Measurements from ENCODE around the gene AUP1.

AUP1 gene

DNA sequence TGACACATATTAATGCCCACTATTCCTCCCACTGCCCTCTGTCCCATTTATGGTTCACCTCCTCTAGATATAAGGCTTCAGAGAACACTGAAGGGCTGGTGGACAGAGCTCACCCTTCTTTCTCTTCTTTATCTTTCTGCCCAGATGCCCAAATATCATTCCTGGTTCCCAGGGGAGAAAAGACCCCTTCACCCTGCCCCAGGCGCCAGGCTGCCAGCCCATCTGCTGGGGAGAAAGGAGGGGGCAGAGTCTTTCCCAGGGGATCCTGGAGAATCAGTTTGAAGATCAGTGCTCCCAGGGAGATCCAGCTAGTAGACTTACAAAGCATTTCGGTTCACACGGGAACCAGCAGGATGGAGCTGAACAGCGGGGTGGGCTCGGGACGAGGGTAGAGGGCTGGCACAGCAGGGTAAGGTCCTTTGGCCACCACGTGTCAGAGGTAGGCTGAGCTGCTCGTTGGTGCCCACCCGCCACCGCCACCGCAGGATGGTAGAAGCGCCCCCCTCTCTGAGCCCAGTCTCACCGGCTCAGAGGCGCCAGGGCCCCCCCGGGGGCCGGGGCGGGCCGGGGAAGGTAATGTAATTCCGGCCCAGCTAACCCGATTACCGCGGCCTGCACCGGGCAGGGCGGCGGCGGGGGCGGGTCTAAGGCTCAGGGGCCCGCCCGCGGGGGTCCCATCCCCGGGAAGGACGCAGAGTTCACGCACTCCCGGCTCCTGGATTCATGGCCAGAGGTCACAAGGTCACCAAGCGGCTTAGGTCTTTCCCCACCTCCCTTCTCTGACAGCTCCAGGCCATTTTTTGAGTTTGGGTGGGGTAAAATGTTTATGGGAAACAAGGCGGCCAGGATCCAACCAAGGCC is 16.5 kb downstream of the AUP1 start:
- no peak for DNase-seq

DNA sequence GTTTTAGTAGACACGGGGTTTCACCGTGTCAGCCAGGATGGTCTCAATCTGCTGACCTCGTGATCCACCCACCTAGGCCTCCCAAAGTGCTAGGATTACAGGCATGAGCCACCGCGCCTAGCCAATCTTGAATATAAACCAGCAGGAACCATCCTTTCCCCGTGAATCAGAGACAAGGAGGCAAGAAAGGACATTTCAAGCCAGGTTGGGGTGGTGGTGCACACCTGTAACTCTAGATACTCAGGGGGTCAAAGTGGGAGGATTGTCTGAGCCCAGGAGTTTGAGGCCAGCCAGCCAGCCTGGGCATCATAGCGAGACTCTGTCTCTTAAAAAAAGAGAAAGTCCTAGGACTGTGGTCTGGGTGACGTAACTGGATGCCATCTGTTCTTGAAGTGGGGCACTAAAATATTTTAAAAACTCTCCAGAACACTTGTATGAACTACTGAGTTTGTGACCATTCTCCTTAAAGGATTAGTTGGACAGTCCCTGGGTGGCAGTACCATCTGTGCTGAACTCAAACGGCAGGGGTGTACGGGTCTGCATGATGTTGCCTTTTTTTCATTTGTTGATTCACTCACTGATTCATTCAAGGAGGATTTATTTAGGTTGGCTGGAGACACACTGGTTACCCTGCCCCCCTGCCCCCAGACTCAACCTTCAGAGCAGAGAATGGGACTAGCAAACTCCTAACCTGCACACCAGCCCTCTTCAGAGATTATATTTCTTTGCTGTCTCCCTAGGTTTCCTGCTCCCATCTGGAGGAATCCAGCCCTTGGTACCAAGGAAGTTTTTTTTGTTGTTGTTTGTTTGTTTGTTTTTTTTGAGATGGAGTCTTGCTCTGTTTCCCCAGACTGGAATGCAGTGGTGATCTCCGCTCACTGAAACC is 18.2 kb downstream of the AUP1 start:
- no peak for DNase-seq

DNA sequence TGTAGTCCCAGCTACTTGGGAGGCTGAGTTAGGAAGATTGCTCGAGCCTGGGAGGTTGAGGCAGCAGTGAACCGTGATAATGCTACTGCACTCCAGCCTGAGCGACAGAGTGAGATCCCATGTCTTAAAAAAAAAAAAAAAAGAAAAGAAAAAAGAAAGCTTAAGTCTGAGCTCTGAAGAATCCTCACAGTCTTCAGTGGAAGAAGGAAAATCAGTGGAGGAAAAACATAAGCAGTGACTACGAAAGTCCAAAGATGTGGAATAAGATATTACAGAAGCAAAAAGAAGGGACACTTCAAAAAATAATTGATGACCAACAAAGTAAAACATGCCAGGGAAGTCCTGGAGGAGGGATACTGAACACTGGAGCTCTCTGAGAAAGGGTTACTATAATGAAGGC is 19.2 kb downstream of the AUP1 start:
- DNase-seq, result no peak

DNA sequence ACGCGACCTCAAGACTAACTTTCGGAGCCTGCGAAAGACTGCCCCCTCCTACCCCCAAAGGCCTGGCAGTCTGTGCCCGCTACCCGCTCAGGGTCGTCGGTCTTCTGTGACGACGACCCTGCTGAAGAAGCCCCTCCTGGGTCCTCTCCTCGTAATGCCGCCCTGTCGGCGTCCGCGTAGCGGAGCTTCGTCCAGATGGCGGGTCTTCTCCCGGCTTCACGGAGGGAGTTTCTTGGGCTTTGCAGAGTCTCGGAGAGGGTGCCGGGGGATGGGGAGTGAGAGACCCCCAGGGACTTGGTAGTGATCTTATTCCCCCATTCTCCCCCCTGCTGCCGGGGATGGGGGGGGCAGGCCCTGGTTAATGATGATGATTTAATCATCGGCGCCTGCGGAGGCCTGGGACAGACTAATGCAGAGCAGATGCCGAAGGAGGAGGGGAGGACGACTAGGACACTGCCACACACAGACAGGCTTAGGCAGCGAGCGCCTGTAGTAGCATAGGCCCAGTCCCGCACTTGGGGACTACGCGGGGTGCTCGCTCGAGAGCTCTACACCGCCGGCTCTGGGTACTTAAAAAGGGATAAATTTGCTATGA is 21.5 kb downstream of the AUP1 start:
- peak; percentile 67 for DNase-seq

DNA sequence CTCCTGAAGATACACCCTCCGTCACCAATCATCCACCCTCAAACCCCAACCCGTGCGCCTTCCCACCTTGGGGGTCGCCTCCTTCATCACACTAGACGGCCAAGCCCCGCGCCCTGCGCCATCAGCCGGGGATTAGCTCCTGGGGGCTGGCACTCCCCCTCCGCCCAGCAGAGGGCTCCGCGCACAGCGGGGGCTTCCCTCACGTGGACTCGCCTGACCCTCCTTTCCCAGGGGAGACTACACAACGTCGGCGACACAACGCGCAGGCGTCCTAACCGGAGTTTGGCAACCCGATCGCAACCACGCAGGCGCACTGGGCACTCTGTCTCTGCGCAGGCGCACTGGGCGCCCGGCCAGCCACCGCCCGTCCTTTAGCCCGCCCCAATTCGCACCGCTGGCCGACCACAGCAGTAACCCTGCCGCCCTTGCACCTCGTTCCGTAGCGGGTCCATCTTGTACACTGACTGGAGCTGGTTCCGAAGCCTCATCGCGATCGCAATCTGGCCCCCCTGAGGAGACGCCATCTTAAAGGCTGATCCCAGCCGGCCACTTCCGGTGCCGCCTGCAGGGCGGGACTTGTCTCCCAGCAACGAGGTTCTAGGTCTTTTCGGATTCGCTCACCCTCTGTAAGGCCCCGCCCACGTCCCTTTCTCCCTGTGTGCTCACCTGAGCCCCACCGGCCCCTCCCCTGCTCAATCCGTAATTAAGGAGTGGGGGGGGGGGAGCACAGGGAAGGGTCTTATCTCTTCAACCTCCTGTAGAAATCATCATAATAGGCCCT is 22.2 kb downstream of the AUP1 start, which contains the start of gene PCGF1:
Gene PCGF1, minus strand, starts transcription at position 551 of the 781 bp plus-strand sequence. Its CDS starts 27 bp downstream, at position 524.
- peak; percentile 99 for DNase-seq

DNA sequence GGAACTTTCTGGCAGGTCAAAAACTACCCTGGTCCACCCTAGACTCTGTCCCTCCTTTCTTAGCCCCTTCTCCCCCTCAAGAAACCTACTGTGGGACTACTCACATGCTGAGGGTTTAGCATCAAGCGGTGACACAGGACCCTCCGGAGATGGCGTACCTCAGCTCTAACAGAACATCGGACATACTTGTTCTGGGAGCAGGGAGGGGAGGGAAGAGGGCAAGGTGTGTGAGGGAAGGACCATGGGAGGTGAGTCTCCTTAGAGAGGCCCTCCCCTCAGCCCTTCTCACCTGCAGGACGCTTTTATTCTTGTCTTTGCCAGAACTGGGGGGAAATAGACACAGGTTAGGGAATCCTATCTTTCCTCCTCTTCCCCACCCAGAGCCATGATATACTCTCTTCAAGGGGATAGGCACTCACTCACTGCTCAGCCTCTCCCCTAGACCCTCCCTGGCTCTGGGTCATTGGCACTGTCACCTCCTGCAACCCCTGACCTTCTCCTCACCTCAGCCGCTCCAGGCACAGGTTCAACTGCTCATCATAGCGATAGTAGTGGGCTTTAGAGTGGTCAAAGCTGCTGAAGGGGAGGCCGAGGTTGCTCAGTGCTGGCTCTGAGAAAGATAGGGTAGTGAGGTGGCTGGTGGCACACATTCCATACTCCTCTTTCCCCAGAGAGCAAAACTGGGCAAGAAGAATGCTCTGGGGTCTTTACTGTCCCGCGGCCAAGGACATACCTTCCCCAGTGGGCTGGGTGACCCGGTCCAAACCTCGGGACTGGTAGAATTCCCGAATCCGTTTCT is 23.9 kb downstream of the AUP1 start:
- no peak for DNase-seq

DNA sequence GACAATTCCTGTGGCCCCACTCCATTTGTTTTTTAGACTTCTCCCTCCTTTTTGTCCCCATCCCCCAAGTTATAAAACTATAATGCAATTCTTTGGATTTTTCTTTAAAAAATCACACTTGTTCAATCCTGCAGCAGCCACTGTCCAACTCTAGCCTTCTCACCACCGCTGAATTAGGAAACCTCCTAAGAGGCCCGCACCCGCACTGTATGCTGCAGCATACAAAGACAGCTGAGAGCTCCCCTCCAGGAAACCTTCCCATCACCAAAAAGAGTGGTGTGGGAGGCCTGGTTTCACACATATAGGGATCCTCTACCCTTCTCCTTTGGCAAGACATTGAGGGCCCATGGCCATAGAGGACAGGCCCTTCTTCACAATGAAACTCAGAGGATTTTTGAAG is 24.9 kb downstream of the AUP1 start:
- no peak for DNase-seq

DNA sequence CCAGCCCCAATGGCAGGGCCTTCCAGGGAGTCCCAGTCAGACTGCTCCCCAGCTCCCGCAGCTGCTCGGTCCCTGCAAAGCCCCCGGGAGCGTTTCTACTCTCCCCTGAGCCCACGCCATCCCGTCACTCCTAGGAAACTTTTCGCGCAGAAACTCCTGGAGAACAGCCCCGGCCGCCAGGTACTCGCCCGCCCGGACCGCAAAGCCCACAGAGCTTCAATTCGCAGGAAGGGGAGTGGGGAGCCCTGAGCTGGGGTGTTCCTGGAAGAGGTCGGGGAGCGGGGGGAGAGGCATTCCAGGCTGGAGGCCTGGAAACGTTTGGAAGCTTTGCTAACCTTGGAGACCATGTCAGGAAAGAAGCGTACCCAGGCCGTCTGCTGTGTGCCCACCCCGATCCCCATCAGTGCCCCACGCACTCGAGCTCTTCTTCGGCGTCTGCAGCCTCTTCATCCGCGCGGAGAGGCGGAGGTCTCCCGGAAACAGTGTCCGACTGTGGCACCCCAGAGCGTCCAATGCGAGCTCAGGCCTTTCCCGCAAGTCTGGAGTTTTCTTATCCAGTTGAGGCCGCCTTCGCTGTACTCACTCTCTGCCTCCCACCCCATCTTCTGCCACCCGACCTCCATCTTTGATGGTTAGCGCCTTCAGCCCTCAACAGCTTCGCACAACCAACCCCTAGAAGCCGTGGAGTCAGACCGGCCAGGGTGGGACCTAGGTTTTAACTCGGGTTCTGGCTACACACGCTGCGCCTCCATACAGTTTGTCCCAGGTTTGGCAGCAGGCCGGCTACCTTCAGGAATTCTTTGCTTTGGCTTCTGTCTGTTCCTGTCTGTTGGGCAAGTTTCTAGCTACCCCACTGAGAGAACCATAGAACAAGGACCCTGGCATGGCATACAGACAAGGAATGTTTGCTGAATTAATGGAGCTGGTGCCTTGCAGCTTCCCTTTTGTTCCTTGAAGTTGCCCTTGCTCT is 25.7 kb downstream of the AUP1 start:
- peak; percentile 49 for DNase-seq

DNA sequence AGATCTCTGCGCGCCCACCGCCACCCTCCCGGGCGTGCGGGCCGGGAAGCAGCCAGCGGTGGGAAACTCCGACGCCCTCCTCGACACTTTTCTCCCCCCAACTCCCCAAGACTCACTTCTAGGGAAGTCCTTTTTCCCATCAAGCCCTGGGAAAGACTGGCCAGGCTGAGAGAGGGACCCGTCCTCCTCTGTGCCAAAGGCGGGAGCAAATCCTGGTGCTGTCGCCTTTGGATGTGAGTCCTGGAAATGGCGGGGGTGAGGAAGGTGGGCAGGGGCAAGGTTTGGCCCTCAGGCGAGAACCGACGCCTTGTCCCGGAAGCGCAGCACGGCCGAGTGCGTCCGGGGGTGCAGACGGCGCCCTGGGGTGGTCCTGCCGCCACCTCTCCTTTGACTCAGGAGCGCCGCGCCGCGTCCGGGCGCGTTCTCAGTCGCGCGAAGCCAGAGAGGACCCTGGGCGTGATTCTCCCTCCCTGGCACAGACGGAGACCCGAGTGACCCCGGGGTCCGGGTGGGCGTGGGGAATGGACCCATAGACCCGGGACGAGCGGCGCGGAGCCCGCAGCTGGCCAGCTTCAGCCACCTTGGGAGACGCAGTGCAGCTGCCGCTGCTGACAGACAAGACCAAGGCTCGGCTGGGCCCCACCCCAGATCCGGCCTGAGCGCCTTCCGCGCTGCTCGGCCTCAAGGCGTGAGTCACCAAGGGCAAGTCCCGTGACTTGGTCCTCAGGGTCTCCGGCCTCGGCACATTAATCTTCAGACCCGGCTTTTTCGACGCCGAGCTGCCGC is 26.6 kb downstream of the AUP1 start:
- peak; percentile 80 for DNase-seq

DNA sequence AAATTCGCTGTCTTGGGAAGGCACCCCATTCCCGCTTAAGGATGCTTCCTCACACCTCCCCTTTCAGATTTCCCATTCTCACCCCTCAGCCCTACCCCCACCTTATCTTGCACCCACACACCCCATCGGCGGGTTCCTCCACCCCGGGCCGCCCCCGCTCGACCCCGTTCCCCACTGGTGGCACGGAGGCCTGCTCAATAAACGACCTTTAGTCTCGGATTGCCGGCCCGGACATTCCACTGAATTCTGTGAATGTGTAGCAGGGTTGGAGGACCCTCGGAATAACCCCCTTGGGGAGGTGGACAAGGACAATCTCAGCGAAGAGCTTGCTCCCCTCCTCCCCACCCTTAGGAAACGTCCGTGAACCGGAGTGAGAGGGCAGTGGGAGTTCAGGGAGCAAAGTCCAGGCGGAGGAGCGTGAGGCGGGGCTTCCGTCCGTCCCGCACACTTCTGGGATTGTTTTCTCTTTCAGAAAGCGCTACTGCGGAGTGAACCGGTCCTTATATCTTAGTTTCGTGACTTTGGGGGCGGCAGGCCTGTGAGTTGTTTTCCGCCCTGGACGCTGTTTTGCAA is 27.3 kb downstream of the AUP1 start:
- no peak for DNase-seq

DNA sequence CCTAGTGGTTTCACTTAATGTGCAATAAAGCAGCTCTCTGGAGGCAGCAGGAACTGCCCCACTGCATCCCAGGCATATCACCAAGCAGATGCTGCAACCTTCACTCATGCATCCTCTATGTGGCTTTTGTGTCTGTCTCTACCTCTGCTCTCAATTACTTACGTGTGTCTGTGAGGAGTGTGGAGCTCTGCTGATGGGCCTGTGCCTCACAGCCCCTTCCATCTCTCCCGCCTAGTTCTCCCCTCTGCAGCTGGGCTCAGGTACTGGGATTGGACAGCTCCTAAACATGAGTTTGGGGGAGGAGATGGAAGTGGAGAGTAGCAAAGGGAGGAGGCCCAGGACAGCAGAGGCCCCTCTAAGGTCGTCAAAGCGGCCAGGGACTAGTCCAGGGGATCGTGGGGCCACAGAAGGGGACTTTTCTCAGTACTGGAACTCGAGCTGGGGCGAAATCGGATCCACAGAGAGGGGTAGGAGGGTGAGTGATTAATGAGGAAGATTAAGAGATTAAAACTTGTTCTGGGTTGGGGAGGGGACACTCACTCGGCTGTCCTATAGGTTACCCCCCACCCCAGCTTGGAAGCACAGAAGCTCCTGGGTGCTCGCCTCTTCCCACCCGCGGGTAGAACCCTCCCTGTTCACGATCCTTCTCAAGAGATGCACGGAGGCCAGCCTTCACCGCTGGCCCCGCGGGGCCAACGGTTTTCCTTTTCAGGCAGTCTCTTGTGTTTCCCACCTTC is 28.0 kb downstream of the AUP1 start:
- DNase-seq, result peak; percentile 48

DNA sequence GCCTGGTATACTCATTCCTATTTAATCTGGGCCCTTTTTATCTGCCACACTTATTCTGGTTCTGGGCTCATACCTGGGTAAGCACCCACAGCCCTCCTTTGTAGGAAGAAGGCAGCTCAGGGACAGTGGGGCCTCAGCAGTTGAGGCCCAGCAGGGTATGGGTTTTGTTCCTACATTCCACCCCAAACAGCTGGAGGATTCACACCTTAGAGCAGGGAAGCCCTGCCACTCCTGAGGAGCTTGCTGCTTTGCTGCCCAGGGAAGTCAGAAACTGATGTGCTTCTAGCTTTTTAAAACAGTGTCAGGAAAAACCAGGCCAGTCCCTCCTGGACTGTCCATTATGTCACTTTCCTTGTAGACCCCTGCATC is 28.9 kb downstream of the AUP1 start:
- no peak for DNase-seq

DNA sequence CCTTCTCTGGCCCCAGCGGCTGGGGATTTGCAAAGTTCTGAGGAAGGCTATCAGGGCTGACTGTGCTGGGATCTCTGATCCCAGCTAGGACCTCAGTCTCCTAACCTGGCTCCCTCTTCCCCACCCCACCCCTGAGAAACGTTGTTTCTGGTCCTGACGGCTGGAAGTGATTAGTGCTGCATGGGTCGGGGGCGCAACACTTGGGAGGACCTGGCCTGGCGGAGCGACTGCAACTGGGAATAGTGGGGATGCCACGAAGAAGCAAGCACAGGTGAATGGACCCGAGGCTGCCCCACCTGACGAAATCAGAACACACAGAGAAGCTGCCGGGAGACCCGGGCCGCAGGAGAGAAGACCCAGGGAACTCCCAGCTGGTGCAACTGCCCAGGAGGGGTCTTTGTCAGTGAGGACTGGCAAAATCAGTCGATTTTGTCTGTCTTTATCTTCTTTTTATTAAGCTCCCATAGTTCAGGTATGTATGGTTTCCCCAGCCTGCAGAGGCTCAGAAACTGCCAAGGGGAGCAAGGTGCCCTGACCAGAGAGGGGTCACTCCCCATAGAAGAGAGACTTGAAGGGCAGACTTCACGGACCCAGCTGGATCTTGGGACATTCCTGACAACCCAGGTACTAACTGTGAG is 29.4 kb downstream of the AUP1 start:
- DNase-seq, result no peak

DNA sequence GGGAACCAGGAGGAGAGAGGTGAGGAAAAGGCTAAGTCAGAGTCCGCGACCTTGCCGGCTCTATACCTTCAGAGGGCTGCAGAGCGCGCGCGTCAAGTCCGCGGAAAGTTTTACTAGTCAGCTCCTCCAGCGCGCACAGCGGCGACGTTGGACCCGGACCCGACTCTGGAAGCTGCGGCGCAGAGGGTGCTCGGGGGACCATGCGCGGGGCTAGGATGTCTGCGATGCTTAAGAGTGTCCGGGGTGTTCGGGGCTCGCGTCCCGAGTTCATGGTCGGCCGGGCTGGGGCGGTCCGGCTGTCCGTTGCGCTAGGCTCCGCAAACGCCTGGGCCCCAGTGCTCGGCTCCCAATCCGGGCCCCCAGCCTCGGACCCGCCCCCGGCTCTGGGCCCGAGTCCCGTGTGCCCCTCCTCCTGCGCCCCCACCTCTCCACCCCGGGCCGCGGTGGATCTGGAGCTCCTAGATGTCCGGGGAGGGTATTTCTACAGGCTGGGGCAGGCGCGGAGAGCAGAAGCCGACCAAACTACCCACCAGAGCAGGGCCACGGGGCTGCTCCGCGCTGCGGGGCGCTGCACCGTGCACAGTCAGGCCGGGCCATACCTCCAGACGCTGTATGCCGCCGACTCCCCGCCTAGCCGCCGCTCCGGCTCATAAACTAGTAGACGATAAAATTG is 30.1 kb downstream of the AUP1 start, which contains the start of gene LBX2:
Gene LBX2, minus strand, starts transcription at position 337 of the 673 bp plus-strand sequence. Its CDS starts 66 bp downstream, at position 271.
- DNase-seq, result peak; percentile 67

DNA sequence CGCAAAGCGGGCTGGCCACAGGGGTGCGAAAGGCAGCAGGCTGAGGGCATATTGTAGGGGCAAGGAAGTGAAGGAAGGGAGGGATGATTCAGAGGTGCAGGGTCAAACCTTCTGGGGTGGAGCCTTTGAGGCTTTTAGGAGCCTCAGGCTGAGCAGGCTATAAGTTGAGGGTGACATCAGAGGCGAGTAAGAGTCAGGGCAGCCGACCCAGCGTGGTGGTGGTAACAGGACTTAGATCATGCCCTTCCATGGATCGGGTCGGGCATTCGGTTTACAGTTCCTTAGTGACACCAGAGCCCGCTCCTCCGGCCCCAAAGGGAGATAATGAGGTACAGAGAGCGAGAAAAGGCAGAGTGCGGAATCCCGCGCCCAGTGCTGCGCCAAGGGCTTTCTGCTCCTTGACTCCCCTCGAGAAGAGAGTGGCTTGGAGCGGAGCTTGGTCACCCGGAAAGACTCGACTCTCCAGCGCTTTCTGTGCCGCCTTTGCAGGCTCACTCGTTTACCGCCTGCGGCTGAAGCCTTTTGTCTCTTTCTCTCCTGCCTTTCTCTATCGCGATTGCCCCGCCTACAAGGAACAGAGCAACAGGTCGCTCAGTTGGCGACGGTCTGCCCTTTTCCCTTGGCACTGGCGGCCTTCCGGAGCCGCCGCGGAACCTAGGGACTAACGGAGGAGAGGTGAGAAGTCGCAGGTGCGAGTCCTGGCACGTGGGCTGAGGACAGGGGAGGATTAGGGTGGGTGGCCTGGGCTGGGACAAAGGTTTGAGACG is 30.8 kb downstream of the AUP1 start:
- peak; percentile 58 for DNase-seq

DNA sequence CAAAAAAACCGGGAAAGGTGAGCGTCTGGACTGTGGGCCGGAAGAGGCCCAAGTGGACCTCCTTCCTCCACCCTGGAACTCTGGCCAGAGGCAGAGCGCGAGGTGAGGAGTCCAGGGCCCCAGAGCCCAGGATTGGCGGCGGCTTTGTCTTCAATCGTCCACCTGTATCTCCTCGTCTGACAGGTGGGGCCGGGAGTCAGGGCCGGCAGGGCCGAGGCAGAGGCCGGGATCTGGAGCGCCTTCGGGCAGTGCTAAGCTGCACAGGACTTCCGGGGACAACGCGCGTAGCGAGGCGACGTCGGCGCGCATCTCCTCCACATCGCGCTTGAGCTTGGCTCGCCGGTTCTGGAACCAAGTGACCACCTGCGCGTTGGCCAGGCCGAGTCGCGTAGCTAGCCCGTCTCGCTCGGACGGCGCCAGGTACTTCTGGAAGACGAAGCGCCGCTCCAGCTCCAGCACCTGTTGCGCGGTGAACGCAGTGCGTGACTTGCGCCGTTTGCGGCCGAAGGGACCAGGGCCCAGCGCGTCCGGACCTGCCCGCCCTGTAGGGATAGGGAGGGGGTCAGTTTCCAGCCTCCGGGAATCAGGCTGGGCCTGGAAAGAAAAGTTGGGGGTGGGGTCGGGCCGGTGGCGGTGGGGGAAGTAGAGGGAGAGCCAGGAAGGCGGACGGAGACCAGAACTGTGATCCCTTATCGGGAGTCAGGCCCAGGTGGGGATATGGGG is 31.6 kb downstream of the AUP1 start:
- DNase-seq, result peak; percentile 53

Data from right forelimb (tissue), 1 donor.